Stimulated activated effector memory CD8-positive, alpha-beta T cell treated with anti-CD3 and anti-CD28 coated beads, Interleukin-12 subunit alpha, Interleukin-12 subunit beta, amount 100 ng/mL, for 72 hours (primary cell): ENCODE measurements around the gene CAP2.
"Not testable (repeated sequence)": the region's sequence is repeated elsewhere in the genome, so short reads cannot be mapped to it uniquely, and the experiment has no call there.

Experiments
- ATAC-seq: fragments of 150-1000 bp; cut with Tn5 transposase; 2 replicates; pipeline ENCODE4 v1.10.0; 2021
- DNase-seq, 2 donors: peaks; one replicate each; pipeline ENCODE4 v3.0.0; 2021 to 2022; ENCODE audit warnings: low spot score in 2 of 2
- H3K27ac Mint-ChIP-seq: one replicate; pipeline ENCODE4 v1.8.0; 2022; ENCODE audit warnings: mild to moderate bottlenecking, mixed read lengths
- H3K36me3 Mint-ChIP-seq: one replicate; pipeline ENCODE4 v1.8.0; 2022; ENCODE audit warnings: mild to moderate bottlenecking, mixed read lengths
- H3K4me1 Mint-ChIP-seq: one replicate; pipeline ENCODE4 v1.8.0; 2022; ENCODE audit warnings: mixed read lengths
- H3K4me3 Mint-ChIP-seq: one replicate; pipeline ENCODE4 v1.8.0; 2022; ENCODE audit warnings: mild to moderate bottlenecking, mixed read lengths
- H3K9me3 Mint-ChIP-seq: one replicate; pipeline ENCODE4 v1.8.0; 2022; ENCODE audit warnings: mixed read lengths

The CAP2 gene

DNA sequence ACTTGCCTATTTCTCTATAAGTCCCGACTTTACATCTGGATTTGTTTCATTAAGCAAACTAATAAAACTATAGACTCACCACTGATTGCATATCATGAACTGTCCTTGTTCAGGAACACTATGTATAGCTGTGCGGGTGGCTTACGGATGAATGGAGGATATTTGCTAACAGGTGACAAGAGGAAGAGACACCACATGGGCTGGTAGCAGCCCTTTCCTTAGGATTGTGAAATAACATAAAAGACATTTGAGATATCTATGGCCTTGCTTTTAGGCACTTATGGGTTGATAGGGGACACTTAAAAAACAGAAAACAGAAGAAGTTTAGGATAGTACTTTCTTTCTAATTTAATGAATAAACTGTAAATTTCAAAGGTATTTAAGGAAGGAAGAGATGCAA is 5.0 kb upstream of the CAP2 start:
- no peak for DNase-seq
- Mint-ChIP-seq H3K4me1 (no peaks in the 10 kb centered on the region), H3K27ac (no peak overlapping the region), H3K36me3 (no peaks in the 10 kb centered on the region), H3K9me3 (no peaks in the 10 kb centered on the region), H3K4me3 (no peak overlapping the region)
- no peak for ATAC-seq

DNA sequence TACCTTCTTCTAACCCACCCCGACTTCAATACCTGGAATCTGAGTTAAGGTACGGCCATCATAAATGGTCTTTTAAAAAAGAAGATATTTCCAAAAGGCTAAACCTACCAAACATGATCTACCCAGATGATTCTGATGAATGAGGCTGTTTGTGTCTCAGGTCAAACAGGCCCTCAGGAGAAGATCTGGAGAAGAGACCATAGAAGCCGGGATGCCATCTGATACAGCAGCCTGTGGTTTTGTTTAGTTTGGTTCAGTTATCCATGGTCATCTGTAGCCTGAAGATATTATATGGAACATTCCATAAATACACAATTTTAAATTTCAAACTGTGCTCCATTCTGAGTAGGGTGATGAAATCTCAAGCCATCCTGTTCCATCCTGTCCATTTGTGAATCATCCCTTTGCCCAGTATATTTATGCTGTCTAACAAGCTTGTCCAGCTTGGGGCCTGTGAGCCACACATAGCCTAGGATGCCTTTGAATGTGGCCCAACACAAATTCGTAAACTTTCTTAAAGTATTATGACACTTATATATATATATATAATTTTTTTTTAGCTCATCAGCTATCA is 4.0 kb upstream of the CAP2 start:
- H3K36me3 Mint-ChIP-seq: no peaks in the 10 kb centered on the region
- no peak overlapping the region for H3K27ac Mint-ChIP-seq
- ATAC-seq (no peak), DNase-seq (no peak)
- H3K4me3 Mint-ChIP-seq: no peak overlapping the region
- H3K4me1 Mint-ChIP-seq: no peaks in the 10 kb centered on the region
- H3K9me3 Mint-ChIP-seq: no peaks in the 10 kb centered on the region

DNA sequence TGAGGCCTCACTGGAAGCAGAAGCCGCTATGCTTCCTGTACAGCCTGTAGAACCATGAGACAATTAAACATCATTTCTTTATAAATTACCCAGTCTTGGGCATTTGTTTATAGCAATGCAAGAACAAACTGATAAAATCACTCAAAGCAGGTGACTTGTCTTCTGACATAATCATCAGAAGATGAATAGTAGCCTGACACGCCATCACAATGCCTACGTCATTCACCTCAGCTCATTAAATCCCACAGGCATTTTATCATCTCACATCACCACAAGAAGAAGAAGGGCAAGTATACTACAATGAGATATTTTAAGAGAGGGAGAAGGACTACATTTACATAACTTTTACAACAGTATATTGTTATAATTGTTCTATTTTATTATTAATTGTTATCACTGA is 3.1 kb upstream of the CAP2 start:
- DNase-seq (no peak), ATAC-seq (no peak)
- Mint-ChIP-seq H3K4me1 (no peaks in the 10 kb centered on the region), H3K9me3 (no peaks in the 10 kb centered on the region), H3K36me3 (no peaks in the 10 kb centered on the region), H3K27ac (no peak overlapping the region), H3K4me3 (no peak overlapping the region)

DNA sequence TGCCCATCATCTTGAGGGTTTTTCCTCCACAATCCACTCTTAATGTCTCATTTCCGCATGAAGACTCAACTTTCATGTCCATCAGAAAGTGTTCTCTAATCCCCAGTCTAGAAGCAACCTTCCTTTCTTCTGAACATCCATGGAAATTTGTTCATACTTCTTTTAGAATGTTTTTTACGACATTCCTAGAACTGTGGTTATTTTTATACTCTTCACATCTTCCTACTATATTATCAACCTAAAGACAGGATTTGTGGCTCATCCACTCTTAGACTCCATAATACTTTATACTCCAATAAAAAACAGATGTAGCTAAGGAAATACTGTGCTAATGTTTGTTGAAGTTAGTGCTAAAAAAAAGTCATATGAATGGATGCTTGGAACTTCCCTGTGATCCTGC is 1.4 kb upstream of the CAP2 start:
- ATAC-seq (no peak), DNase-seq (no peak)
- Mint-ChIP-seq H3K9me3 (no peaks in the 10 kb centered on the region), H3K4me3 (no peak overlapping the region), H3K36me3 (no peaks in the 10 kb centered on the region), H3K27ac (no peak overlapping the region), H3K4me1 (no peaks in the 10 kb centered on the region)

DNA sequence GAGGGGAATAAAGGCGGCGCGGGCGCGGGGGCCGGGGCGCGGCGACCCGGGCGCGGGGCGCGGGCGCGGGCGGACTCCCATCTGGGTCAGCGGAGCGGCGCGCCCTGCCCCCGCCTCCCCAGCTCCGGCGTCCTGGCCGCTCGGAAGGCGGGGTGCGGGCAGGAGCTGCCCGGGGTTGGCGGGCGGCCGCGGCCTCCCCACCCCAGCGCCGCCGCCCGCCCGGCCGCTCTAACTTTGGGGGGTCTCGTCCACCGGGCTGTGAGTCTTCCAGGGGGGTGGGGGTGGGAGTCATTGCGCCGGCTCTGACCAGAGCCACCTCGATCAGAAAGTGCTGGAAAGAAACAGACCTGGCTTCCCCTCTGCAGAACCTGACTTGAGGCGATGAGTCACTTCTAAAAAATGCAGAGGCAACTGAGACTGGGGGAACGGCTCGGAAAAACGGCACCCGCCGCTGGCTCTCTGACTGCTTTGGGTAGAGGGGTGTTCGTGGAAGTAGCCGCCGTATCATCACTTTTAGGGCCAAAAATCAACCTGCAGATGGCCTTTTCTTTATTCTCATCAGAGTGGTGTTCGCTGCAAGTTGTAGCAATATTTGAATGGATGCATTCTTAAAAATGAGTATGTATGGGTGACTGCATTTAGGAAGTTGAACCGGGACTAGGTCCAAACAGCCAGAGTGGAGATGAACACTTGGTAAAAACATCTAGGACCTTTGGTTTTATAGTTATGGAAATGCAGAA is 667 bp downstream of the CAP2 start:
- Mint-ChIP-seq H3K4me3 (peak overlapping the region; percentile 18), H3K4me1 (no peaks in the 10 kb centered on the region), H3K27ac (no peak overlapping the region), H3K36me3 (no peaks in the 10 kb centered on the region), H3K9me3 (no peaks in the 10 kb centered on the region)
- no peak for DNase-seq
- peak; percentile 40 for ATAC-seq

DNA sequence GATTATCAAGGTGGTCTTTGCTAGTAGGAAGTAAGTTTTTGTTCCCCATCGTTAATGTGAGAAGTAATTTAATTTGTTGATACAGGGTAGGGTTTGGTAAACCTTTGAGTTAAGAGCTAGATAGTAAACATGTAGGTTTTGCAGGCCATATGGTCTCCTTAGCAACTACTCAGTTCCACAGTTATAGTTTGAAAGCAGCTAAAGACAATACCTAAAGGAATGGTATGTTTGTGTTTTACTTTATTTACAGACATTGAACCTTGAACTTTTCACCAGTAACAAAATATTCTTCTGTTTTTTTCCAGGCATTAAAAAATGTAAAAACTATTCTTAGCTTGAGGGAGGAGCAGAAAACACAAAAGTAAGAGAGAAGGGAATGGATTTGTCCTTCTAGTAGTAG is 1.7 kb downstream of the CAP2 start:
- no peak for ATAC-seq
- Mint-ChIP-seq H3K36me3 (no peaks in the 10 kb centered on the region), H3K4me3 (no peak overlapping the region), H3K27ac (no peak overlapping the region), H3K4me1 (no peaks in the 10 kb centered on the region), H3K9me3 (no peaks in the 10 kb centered on the region)
- no peak for DNase-seq

DNA sequence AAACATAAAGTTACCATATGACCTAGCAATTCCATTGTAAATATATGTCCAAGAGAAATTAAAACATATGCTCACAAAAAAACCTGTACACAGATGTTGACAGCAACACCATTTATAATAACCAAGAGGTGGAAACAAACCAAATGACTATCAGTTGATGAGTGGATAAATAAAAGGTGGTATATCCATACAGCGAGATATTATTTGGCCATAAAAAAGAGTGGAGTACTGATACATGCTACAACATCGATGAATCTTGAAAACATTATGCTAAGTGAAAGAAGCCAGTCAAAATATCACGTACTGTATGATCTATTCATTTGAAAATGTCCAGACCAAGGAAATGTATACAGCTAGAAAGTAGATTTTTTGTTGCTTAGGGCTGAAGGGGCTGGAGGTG is 2.9 kb downstream of the CAP2 start:
- Mint-ChIP-seq H3K9me3 (no peaks in the 10 kb centered on the region), H3K4me3 (no peak overlapping the region), H3K27ac (no peak overlapping the region), H3K4me1 (no peaks in the 10 kb centered on the region), H3K36me3 (no peaks in the 10 kb centered on the region)
- ATAC-seq: no peak
- DNase-seq: no peak

DNA sequence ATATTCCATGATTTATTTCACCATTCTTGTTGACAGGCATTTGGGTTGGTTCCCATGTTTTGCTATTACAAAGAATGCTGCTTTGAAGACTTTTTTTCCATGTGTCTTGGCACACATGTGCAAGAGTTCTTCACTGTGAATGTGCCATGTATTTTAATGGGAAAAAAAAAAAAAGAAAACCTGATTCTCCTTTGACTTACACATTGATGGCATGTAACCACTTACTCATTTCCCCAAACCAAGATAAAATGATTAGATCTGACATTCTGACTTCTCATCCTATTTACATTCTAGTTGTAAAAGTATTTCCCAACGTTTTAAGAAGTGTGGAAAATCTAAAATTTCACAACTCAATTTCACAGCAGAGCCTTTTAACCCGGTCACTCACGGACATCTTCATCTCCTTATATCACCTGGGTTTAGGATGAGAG is 4.4 kb downstream of the CAP2 start:
- Mint-ChIP-seq H3K4me3 (no peak overlapping the region), H3K4me1 (no peaks in the 10 kb centered on the region), H3K36me3 (no peaks in the 10 kb centered on the region), H3K9me3 (no peaks in the 10 kb centered on the region), H3K27ac (no peak overlapping the region)
- DNase-seq: no peak
- ATAC-seq: no peak

DNA sequence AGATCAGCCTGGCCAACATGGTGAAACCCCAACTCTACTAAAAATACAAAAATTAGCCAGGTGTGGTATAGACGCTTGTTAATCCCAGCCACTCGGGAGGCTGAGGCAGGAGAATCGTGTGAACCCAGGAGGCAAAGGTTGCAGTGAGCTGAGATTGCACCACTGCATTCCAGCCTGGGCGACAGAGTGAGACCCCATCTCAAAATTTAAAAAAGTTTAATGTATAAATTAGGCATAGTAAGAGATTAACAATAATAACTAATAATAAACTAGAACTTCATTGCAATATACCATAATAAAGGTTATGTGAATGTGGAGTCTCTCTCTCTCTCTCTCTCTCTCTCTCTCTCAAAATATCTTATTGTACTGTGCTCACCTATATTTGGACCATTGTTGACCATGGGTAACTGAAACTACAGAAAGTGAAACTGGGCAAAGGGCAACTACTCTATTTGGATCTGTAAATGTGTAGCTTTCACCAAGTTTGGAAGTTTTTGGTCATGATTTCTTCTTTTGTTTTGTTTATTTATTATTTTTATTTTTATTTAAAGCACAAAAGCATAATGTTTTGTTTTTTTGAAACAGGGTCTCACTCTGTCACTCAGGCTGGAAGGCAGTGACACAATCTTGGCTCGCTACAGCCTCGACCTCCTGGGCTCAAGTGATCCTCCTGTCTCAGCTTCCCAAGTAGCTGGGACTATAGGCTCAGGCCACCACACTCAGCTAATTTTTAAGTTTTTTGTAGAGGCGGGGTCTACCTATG is 12.0 kb downstream of the CAP2 start:
- not testable (repeated sequence) for DNase-seq, H3K4me3 Mint-ChIP-seq, H3K36me3 Mint-ChIP-seq, H3K4me1 Mint-ChIP-seq, H3K9me3 Mint-ChIP-seq, H3K27ac Mint-ChIP-seq, ATAC-seq

DNA sequence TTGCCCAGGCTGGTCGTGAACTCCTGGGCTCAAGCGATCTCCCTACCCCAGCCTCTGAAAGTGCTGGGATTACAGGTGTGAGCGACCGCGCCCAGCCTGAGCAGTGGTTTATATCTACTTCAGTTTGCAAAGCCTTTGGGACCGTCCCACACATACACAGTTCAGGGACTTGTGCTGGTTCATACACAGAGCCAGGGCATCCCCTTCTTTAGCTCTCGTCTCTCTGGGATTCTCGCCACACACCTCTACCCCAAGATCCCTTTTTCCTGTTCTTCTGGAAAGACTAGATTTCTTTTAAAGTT is 12.5 kb downstream of the CAP2 start:
- ATAC-seq (no peak), DNase-seq (no peak)
- Mint-ChIP-seq H3K4me3 (no peak overlapping the region), H3K27ac (no peak overlapping the region), H3K36me3 (no peaks in the 10 kb centered on the region), H3K9me3 (no peaks in the 10 kb centered on the region), H3K4me1 (no peaks in the 10 kb centered on the region)

DNA sequence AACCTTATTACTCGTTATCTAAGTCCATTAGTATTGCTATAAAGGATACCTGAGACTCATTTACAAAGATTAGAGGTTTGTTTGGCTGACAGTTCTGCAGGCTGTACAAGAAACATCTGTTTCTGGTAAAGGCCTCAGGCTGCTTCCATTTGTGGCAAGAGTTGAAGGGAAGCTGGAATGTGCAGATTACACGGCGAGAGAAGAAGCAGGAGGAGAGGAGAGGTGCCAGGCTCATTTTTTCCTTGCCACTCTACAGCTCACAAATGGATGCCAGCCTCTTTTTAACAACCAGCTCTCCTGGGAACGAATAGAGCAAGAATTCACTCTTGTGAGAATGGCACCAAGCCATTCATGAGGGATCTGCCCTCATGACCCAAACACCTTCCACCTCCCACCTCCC is 14.7 kb downstream of the CAP2 start:
- Mint-ChIP-seq H3K27ac (no peak overlapping the region), H3K36me3 (no peaks in the 10 kb centered on the region), H3K9me3 (no peaks in the 10 kb centered on the region), H3K4me1 (no peaks in the 10 kb centered on the region), H3K4me3 (no peak overlapping the region)
- ATAC-seq: no peak
- no peak for DNase-seq

DNA sequence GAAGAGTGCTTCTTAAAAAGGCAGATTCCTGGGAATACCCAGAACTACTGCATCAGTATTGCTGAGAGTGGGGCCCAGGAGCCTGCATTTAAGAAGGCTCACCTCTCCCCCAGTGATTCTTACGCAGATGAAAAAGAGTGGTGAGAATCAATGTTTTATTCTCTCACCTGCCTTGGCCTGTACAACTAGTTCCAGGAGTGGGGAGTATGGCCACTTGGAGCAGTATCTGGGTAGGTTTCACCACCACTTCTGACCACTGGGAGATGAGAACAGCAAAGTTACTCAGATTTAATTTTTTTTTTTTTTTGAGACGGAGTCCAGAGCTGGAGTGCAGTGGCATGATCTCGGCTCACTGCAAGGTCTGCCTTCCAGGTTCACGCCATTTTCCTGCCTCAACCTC is 16.9 kb downstream of the CAP2 start:
- Mint-ChIP-seq H3K27ac (no peak overlapping the region), H3K4me3 (no peak overlapping the region)
- ATAC-seq: no peak

DNA sequence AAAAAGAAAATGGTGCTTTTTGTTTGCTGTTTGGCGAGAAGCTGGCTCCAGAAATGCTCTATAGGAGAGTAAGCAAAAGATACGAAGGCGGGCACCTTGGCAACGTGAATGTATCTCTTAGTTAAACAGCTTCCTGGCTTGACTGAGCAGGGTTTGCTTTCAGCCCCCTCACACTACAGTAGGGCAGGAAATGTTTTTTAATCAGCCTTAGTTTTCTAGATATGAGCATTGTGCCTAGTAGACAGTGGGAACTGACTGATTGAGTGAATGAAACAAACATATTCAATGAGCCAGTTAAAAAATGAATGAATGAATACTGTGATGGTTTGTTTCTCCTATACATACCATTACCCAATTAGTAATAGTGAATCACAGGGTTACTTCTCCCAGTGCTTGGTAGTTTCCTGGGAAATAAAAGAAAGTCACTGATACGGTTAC is 19.9 kb downstream of the CAP2 start:
- DNase-seq (no peak), ATAC-seq (no peak)
- Mint-ChIP-seq H3K9me3 (no peaks in the 10 kb centered on the region), H3K27ac (no peak overlapping the region), H3K4me1 (no peaks in the 10 kb centered on the region), H3K4me3 (no peak overlapping the region), H3K36me3 (no peaks in the 10 kb centered on the region)

More for the DNA sequence above, 16.9 kb downstream of the CAP2 start:
- no peaks in the 10 kb centered on the region for H3K4me1 Mint-ChIP-seq
- no peaks in the 10 kb centered on the region for H3K9me3 Mint-ChIP-seq
- DNase-seq: no peak
- no peaks in the 10 kb centered on the region for H3K36me3 Mint-ChIP-seq

DNA sequence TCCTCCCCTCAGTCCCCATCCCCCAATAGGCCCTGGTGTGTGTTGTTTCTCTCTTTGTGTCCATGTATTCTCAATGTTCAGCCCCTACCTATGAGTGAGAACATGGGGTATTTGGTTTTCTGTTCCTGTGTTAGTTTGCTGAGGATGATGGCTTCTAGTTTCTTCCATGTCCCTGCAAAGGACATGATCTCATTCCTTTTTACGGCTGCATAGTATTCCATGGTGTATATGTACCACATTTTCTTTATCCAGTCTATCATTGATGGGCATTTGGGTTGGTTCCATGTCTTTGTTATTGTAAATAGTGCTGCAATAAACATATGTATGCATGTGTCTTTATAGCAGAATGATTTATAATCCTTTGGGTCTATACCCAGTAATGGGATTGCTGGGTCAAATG is 21.0 kb downstream of the CAP2 start:
- not testable (repeated sequence) for H3K4me1 Mint-ChIP-seq, H3K4me3 Mint-ChIP-seq, DNase-seq, ATAC-seq, H3K27ac Mint-ChIP-seq, H3K9me3 Mint-ChIP-seq, H3K36me3 Mint-ChIP-seq

DNA sequence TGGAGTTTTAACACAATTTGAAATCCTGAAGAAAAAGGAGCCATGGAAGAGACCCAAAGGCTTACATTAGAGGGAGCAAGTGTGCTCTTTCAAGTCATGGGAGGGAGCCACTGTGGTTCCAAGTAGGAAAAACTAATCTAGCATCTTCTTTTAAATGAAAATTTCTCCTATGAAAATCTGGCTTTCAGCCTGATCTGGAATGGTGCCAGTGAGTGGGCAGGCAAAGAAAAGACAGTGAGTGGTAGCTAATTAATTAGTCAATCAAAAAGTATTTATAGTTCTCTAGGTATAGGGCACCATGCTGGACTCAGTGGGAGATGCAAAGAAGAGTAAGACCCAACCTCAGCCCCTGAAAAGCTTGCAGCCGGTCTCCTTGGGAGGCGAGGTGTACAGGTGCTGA is 21.9 kb downstream of the CAP2 start:
- no peaks in the 10 kb centered on the region for H3K4me1 Mint-ChIP-seq
- no peaks in the 10 kb centered on the region for H3K9me3 Mint-ChIP-seq
- no peak overlapping the region for H3K27ac Mint-ChIP-seq

DNA sequence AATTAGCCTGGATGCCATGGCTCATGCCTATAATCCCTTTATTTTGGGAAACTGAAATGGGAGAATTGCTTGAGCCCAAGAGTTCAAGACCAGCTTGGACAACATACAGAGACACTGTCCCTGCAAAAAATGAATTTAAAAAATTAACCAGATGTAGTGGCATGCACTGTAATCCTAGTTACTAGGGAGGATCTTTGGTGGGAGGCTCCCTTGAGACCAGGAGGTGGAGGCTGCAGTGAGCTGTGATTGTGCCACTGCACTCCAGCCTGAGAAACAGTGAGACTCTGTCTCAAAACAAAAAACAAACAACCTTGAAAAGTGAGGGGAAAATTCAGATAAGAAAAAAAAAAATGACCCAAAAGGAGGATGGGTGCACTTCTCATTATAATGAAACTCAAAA is 23.4 kb downstream of the CAP2 start:
- H3K27ac Mint-ChIP-seq: no peak overlapping the region
- H3K9me3 Mint-ChIP-seq: no peaks in the 10 kb centered on the region
- ATAC-seq (no peak), DNase-seq (no peak)
- no peaks in the 10 kb centered on the region for H3K36me3 Mint-ChIP-seq
- no peaks in the 10 kb centered on the region for H3K4me1 Mint-ChIP-seq
- H3K4me3 Mint-ChIP-seq: no peak overlapping the region

More for the DNA sequence above, 21.9 kb downstream of the CAP2 start:
- Mint-ChIP-seq H3K36me3 (no peaks in the 10 kb centered on the region), H3K4me3 (no peak overlapping the region)
- no peak for ATAC-seq
- DNase-seq: no peak
